SH-SY5Y (cell line): ENCODE results near the gene SESN3.

Experiments
- GATA2 ChIP-seq: IDR thresholded peaks from 2 replicates; pipeline ENCODE4 v1.6.1; 2011; ENCODE audit warnings: mild to moderate bottlenecking, low read depth, low read length
- GATA3 ChIP-seq: IDR thresholded peaks from 2 replicates; pipeline ENCODE4 v1.6.1; 2011; ENCODE audit warnings: low read depth, mild to moderate bottlenecking, low read length, moderate library complexity

The SESN3 gene

DNA sequence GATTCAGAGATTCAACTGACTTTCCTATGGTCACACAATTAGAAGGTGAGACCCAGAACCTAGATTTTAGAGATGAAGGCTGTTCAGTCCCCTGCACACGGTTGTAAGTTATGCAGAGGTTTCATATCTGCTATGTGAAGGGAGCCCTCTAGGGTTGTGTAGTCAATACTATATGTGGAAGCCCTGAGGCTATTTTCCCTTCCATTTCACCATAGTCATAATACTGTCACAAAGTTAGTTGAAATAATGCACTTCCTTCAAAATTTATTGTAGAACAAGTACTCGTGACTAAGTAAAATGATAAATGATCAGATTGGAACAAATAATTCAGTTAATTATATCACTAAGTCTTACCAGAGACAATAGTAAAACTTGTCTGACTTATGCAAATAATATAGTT lies 92.6 kb downstream of the SESN3 start:
- no peak for TF ChIP-seq GATA2
- no peak for TF ChIP-seq GATA3

DNA sequence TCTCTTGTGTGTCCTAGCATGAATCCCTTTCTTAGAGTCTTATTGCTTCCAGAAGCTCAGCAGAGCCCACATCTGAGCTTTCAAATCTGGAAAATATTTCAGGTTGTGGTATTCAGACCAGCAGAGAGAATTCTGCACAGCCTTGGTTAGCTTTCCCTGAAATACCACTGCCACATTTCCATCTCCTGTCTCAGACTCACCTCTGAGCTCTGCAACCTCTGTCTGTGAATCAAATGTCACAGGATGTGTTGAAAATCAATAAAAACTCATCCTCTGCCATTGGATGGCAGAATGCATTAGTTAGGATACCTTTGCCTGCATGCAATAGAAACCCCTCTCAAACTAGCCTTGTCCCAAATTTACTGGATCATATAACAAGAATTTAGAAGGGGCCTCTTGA lies 93.7 kb downstream of the SESN3 start:
- TF ChIP-seq GATA3 (no peak), GATA2 (no peak)

- TF ChIP-seq GATA3 (no peak), GATA2 (no peak)
Observed at GRCh38 chr11:95135880-95136279, 95.1 kb downstream of the SESN3 start.

GRCh38 chr11:95135155-95135554 lies 95.8 kb downstream of the SESN3 start:
- TF ChIP-seq GATA3, result no peak
- no peak for TF ChIP-seq GATA2

DNA sequence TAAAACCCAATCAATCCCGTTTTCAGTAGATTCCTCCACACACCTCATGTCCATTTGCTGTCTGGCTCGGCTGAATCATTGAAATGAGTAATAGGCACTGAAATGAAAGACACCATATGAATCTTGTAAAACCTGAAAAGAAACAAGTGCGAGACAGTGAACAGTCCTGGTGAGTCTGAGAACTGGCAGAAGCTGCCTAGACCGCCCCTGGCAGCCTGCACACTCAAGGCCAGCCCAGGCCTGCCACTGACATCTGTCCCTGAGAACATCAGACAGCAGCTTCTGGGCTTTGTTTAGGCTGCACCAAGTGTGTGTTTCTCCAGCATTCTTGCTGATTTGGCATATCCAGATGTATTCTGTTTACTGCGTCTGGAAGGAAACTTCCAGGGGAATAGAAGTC lies 96.5 kb downstream of the SESN3 start:
- TF ChIP-seq GATA2, result no peak
- TF ChIP-seq GATA3, result no peak

- TF ChIP-seq GATA3, result no peak
- no peak for TF ChIP-seq GATA2
Observed at GRCh38 chr11:95132956-95133355, 98.0 kb downstream of the SESN3 start.

GRCh38 chr11:95128602-95129001 lies 102.4 kb downstream of the SESN3 start:
- TF ChIP-seq GATA2 (no peak), GATA3 (no peak)

GRCh38 chr11:95123556-95123955 lies 107.4 kb downstream of the SESN3 start:
- TF ChIP-seq GATA3, result no peak

- TF ChIP-seq GATA3 (no peak), GATA2 (no peak)
Observed at GRCh38 chr11:95121698-95122097, 109.3 kb downstream of the SESN3 start.

GRCh38 chr11:95119361-95120060 lies 111.5 kb downstream of the SESN3 start:
- no peak for TF ChIP-seq GATA3
- no peak for TF ChIP-seq GATA2

- TF ChIP-seq GATA3 (no peak), GATA2 (no peak)
Observed at GRCh38 chr11:95115597-95115996, 115.4 kb downstream of the SESN3 start.
